ENCODE data around the gene NHLRC1. TPM values are rescaled to one million over a fixed set of nuclear protein-coding genes. Genes with fewer than 3 reads are reported as not detected.
A peak's percentile ranks its signal among the peaks of the same experiment; 100 is the strongest.

Gene NHLRC1
- total RNA-seq (2021), result 1.0 to 1.4 TPM (median 1.2 TPM) in 3 replicates
- Bru-seq, nascent RNA, result percentile 38 among the genes with signal in this experiment
- long read RNA-seq, experiment 1, transcript NHLRC1-201 (1 exons, 2,248 nt), result major isoform, 8 of 8 reads
- long read RNA-seq, experiment 1, partial matches to known transcripts, result 0 of 8 reads
- long read RNA-seq, experiment 1, other reads (novel, unspliced or antisense), result 0 of 8 reads
- long read RNA-seq, experiment 2, transcript NHLRC1-201 (1 exons, 2,248 nt), result major isoform, 9 of 9 reads
- long read RNA-seq, experiment 2, partial matches to known transcripts, result 0 of 9 reads
- long read RNA-seq, experiment 2, other reads (novel, unspliced or antisense), result 0 of 9 reads
- long read RNA-seq, experiment 3, result 0 reads

- H3K36me3 Mint-ChIP-seq, result no peaks in the 10 kb centered on the region
- ChIA-PET CTCF (interaction anchor here (0.6 to 2.7 kb wide), 49 partner anchors 9 to 522 kb away, joined by 3 to 15 read pairs (median 4); partner anchors contain the start of genes KDM1B, KIF13A, RNF144B and TPMT), POLR2A (interaction anchor here (0.9 to 1.7 kb wide), 2 partner anchors 135 to 522 kb away, joined by 3 to 4 read pairs; partner anchors contain the start of genes FAM8A1 and KIF13A)
- no peak within 1 kb of the TSS for H3K27ac Mint-ChIP-seq
- H3K27me3 Mint-ChIP-seq (ENCODE audit: low read depth), result peaks cover 23% of the 10 kb centered on the region
- ATAC-seq, result peak; percentile 92
- DNase-seq (ENCODE audit: low spot score), result peak; percentile 83
- peaks cover 9% of the 10 kb centered on the region for H3K4me1 Mint-ChIP-seq
- peak within 1 kb of the TSS; percentile 58 for H3K4me3 Mint-ChIP-seq
- no peaks in the 10 kb centered on the region for H3K9me3 Mint-ChIP-seq
- TF ChIP-seq NR3C1 (CRISPR knock-in tag; conservative IDR thresholded peaks at IDR 0.05; ENCODE audit: low read depth) (peak; percentile 91; the same call in 1 of the 2 replicates), ZNF416 (CRISPR knock-in tag; IDR thresholded peaks at IDR 0.05) (no peak), ZNF317 (CRISPR knock-in tag; IDR thresholded peaks at IDR 0.05; ENCODE audit: borderline replicate concordance, low read depth) (peak; percentile 59; the same call in 1 of the 2 replicates), TEAD1 (CRISPR knock-in tag; IDR thresholded peaks at IDR 0.05) (peak; percentile 95), ESRRA (CRISPR knock-in tag; IDR thresholded peaks at IDR 0.05; ENCODE audit: borderline replicate concordance) (peak; percentile 92), GABPB1 (CRISPR knock-in tag; IDR thresholded peaks at IDR 0.05) (peak; percentile 94), HMGXB4 (CRISPR knock-in tag; IDR thresholded peaks at IDR 0.05) (peak; percentile 98), USF1 (CRISPR knock-in tag; IDR thresholded peaks at IDR 0.05) (peak; percentile 95), CDX4 (CRISPR knock-in tag; IDR thresholded peaks at IDR 0.05; ENCODE audit: borderline replicate concordance) (no peak), NR1H2 (CRISPR knock-in tag; IDR thresholded peaks at IDR 0.05) (no peak), ELF4 (CRISPR knock-in tag; IDR thresholded peaks at IDR 0.05; ENCODE audit: low read depth) (peak; percentile 95), NFYB (CRISPR knock-in tag; conservative IDR thresholded peaks at IDR 0.05; ENCODE audit: low read depth) (peak; percentile 50; the same call in 1 of the 2 replicates), ZSCAN18 (CRISPR knock-in tag; IDR thresholded peaks at IDR 0.05) (no peak), RELA (CRISPR knock-in tag; IDR thresholded peaks at IDR 0.05; ENCODE audit: borderline replicate concordance) (peak; percentile 92; the same call in 1 of the 2 replicates), AR (CRISPR knock-in tag; IDR thresholded peaks at IDR 0.05) (no peak), NFE2L1 (CRISPR knock-in tag; IDR thresholded peaks at IDR 0.05) (peak; percentile 98), SMAD3 (CRISPR knock-in tag; IDR thresholded peaks at IDR 0.05; ENCODE audit: borderline replicate concordance) (peak; percentile 57; the same call in 1 of the 2 replicates), ATF3 (CRISPR knock-in tag; conservative IDR thresholded peaks at IDR 0.05) (peak; percentile 79), FOXK1 (CRISPR knock-in tag; IDR thresholded peaks at IDR 0.05) (peak; percentile 97), ZNF396 (CRISPR knock-in tag; IDR thresholded peaks at IDR 0.05; ENCODE audit: borderline replicate concordance) (no peak), ZNF219 (CRISPR knock-in tag; IDR thresholded peaks at IDR 0.05; ENCODE audit: borderline replicate concordance) (no peak; the same call in 1 of the 2 replicates), ATF1 (CRISPR knock-in tag; IDR thresholded peaks at IDR 0.05) (peak; percentile 97), ZNF281 (CRISPR knock-in tag; IDR thresholded peaks at IDR 0.05) (peak; percentile 91), IRF2 (CRISPR knock-in tag; IDR thresholded peaks at IDR 0.05; ENCODE audit: borderline replicate concordance, low read depth) (peak; percentile 87)
Observed at GRCh38 chr6:18122128-18123093, at the start of gene NHLRC1. NHLRC1 (minus strand) TSS chr6:18122677; CDS start chr6:18122606, 71 bp downstream.

All from WTC11 (cell line).